ENCODE data around the gene CYBB.

Gene CYBB

GRCh38 chrX:37817579-37817978, 37.7 kb downstream of the CYBB start:
- H3K27ac ChIP-seq (replicated peaks): peak overlapping the region; percentile 62
- H3K27me3 ChIP-seq (ENCODE audit: insufficient read depth, poor library complexity, severe bottlenecking): no peaks in the 10 kb centered on the region
- no peak for DNase-seq (ENCODE audit: low read depth in 1 of 2, low spot score in 1 of 2)
- TF ChIP-seq SPI1 (IDR thresholded peaks at IDR 0.05; ENCODE audit: borderline replicate concordance, low read depth) (no peak), CTCF (IDR thresholded peaks at IDR 0.05; ENCODE audit: insufficient read depth, low read length) (no peak), POLR2AphosphoS5 (IDR thresholded peaks at IDR 0.05; ENCODE audit: low read depth) (no peak), GABPA (IDR thresholded peaks at IDR 0.05; ENCODE audit: low read depth) (no peak), REST (IDR thresholded peaks at IDR 0.05; ENCODE audit: insufficient replicate concordance, low read depth) (no peak)
- no peak overlapping the region for H3K4me3 ChIP-seq (replicated peaks; ENCODE audit: insufficient read depth, low read length)

- peak in 1 of 2 experiments; percentile 43 for DNase-seq (ENCODE audit: low read depth in 1 of 2, low spot score in 1 of 2)
- Histone ChIP-seq H3K27me3 (ENCODE audit: insufficient read depth, poor library complexity, severe bottlenecking) (no peaks in the 10 kb centered on the region), H3K27ac (replicated peaks) (peak overlapping the region; percentile 62), H3K4me3 (replicated peaks; ENCODE audit: insufficient read depth, low read length) (no peak overlapping the region)
- TF ChIP-seq GABPA (IDR thresholded peaks at IDR 0.05; ENCODE audit: low read depth): no peak
- TF ChIP-seq POLR2AphosphoS5 (IDR thresholded peaks at IDR 0.05; ENCODE audit: low read depth): no peak
- peak; percentile 89 for TF ChIP-seq SPI1 (IDR thresholded peaks at IDR 0.05; ENCODE audit: borderline replicate concordance, low read depth)
Measured at GRCh38 chrX:37818031-37818430, 38.2 kb downstream of the CYBB start.

GRCh38 chrX:37820646-37821045, 40.8 kb downstream of the CYBB start:
- no peak for DNase-seq (ENCODE audit: low read depth in 1 of 2, low spot score in 1 of 2)
- H3K27me3 ChIP-seq (ENCODE audit: insufficient read depth, poor library complexity, severe bottlenecking): no peaks in the 10 kb centered on the region
- no peak overlapping the region for H3K4me3 ChIP-seq (replicated peaks; ENCODE audit: insufficient read depth, low read length)
- no peak for TF ChIP-seq SPI1 (IDR thresholded peaks at IDR 0.05; ENCODE audit: borderline replicate concordance, low read depth)
- TF ChIP-seq GABPA (IDR thresholded peaks at IDR 0.05; ENCODE audit: low read depth): no peak
- no peak for TF ChIP-seq CTCF (IDR thresholded peaks at IDR 0.05; ENCODE audit: insufficient read depth, low read length)
- TF ChIP-seq REST (IDR thresholded peaks at IDR 0.05; ENCODE audit: insufficient replicate concordance, low read depth): no peak
- no peak for TF ChIP-seq POLR2AphosphoS5 (IDR thresholded peaks at IDR 0.05; ENCODE audit: low read depth)
- H3K27ac ChIP-seq (replicated peaks): no peak overlapping the region

GRCh38 chrX:37824491-37825214, 44.8 kb downstream of the CYBB start:
- TF ChIP-seq GABPA (IDR thresholded peaks at IDR 0.05; ENCODE audit: low read depth): no peak
- no peak for TF ChIP-seq CTCF (IDR thresholded peaks at IDR 0.05; ENCODE audit: insufficient read depth, low read length)
- TF ChIP-seq REST (IDR thresholded peaks at IDR 0.05; ENCODE audit: insufficient replicate concordance, low read depth): no peak
- TF ChIP-seq POLR2AphosphoS5 (IDR thresholded peaks at IDR 0.05; ENCODE audit: low read depth): no peak
- TF ChIP-seq SPI1 (IDR thresholded peaks at IDR 0.05; ENCODE audit: borderline replicate concordance, low read depth): no peak
- no peak for DNase-seq (ENCODE audit: low read depth in 1 of 2, low spot score in 1 of 2)
- no peaks in the 10 kb centered on the region for H3K27me3 ChIP-seq (ENCODE audit: insufficient read depth, poor library complexity, severe bottlenecking)
- H3K4me3 ChIP-seq (replicated peaks; ENCODE audit: insufficient read depth, low read length): no peak overlapping the region
- peak overlapping the region; percentile 42; the same call in 1 of the 2 replicates for H3K27ac ChIP-seq (replicated peaks)
